ENCODE results near the gene TANGO2.

Gene TANGO2

GRCh38 chr22:19984201-19984753, 36.6 kb upstream of the TANGO2 start:
- no peak for DNase-seq

GRCh38 chr22:19984851-19985811, 35.8 kb upstream of the TANGO2 start:
- no peak for DNase-seq

GRCh38 chr22:19986011-19986409, 34.9 kb upstream of the TANGO2 start:
- DNase-seq, result no peak

- peak; percentile 45 for DNase-seq
These were observed 34.2 kb upstream of the TANGO2 start for GRCh38 chr22:19986410-19987341.

GRCh38 chr22:19987394-19988306, 33.3 kb upstream of the TANGO2 start:
- DNase-seq, result no peak

- no peak for DNase-seq
These were observed 32.5 kb upstream of the TANGO2 start for GRCh38 chr22:19988331-19988808.

- DNase-seq, result no peak
These were observed 31.8 kb upstream of the TANGO2 start for GRCh38 chr22:19988965-19989724.

GRCh38 chr22:19989725-19990067, 31.2 kb upstream of the TANGO2 start:
- no peak for DNase-seq

- no peak for DNase-seq
These were observed 30.7 kb upstream of the TANGO2 start for GRCh38 chr22:19990188-19990587.

- no peak for DNase-seq
These were observed 30.1 kb upstream of the TANGO2 start for GRCh38 chr22:19990609-19991394.

- DNase-seq, result no peak
These were observed 29.6 kb upstream of the TANGO2 start for GRCh38 chr22:19991395-19991644.

- no peak for DNase-seq
These were observed 29.1 kb upstream of the TANGO2 start for GRCh38 chr22:19991645-19992451.

GRCh38 chr22:19992481-19992911, 28.4 kb upstream of the TANGO2 start:
- DNase-seq, result no peak

GRCh38 chr22:19992921-19993355, 28.0 kb upstream of the TANGO2 start:
- DNase-seq, result no peak

GRCh38 chr22:19993926-19994325, 27.0 kb upstream of the TANGO2 start:
- DNase-seq, result no peak

- no peak for DNase-seq
These were observed 25.9 kb upstream of the TANGO2 start for GRCh38 chr22:19994851-19995610.

- DNase-seq, result no peak
These were observed 25.1 kb upstream of the TANGO2 start for GRCh38 chr22:19995611-19996339.

GRCh38 chr22:19996694-19997384, 24.1 kb upstream of the TANGO2 start:
- no peak for DNase-seq

Measured in NCI-H2029 treated with DMSO at 0.1 percent for 48 hours (cell line).